Sciatic nerve (tissue), 2 donors: ENCODE results near the gene TTI1. TPM values are rescaled to one million over a fixed set of nuclear protein-coding genes. Genes with fewer than 3 reads are reported as not detected.
A peak's percentile ranks its signal among the peaks of the same experiment; 100 is the strongest.

Experiments
- ATAC-seq: fragments of 200-7000 bp; cut with Tn5 transposase; one replicate; pipeline ENCODE4 v1.9.1; 2020; ENCODE audit warnings: mild to moderate bottlenecking, moderate library complexity
- DNase-seq: peaks from one replicate; pipeline ENCODE4 v3.0.0-alpha.2; 2020; ENCODE audit warnings: low spot score
- intact Hi-C: fragments of 100-400 bp; cut with DNase I; formaldehyde crosslinking; loops from one replicate; pipeline ENCODE4 v1.14.2; 2022
- total RNA-seq: library from RNA; stranded (reverse); fragmentation: NEBNext Ultra II Directional; extraction: Animal tissue kit (Norgen Biotek cat#: 25700); gene quantifications from one replicate; pipeline ENCODE4 v1.2.1, GENCODE V29; 2021
- donor health status: DM: no; HTN: no; CAD: no.
- donor health status: DM: no; HTN: no; CAD: no.

TTI1 gene
- 15.2 TPM for total RNA-seq

DNA sequence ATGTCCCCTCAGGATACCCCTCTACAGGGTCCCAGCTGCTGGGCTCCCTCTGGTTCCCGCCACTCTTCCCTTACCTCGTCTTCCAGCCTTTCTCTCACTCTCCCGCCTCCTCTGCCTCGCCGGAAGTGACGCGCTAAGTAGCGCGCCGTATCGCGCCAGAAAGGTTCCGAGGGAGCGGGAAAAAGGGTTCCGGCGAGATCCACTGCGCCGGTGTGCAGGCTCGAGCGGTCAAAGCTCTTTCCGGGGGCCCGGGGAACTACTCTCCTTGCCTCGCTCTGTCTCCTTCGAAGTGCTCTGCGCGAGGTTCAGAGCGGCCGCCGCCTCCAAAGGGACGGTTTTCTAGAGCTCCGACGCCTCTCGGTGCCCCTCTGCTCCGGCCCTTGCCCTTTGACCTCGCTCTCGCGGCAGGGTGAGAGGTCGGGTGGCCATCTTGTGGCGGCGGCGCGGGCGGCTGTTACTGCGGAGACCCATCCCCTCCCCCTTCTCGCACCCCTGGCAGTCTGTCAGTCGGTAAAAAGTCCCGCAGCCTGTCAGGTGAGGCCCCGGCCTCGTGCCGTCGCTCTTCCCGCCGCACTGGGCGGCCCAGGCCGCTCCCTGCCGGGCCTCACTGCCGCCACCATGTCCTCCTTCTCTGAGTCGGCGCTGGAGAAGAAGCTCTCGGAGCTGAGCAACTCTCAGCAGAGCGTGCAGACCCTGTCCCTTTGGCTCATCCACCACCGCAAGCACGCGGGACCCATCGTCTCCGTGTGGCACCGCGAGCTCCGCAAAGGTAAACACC, at the start of gene TTI1, which contains the start of gene RPRD1B:
TSS of gene TTI1 (minus strand) at position 127 of the 778 bp plus-strand sequence. CDS start 19,640 bp downstream, outside the sequence.
TSS of gene RPRD1B (plus strand) at position 417 of the 778 bp plus-strand sequence. CDS start at position 619, 202 bp downstream.
- DNase-seq = peak; percentile 96
- intact Hi-C loops = no loop called here
- ATAC-seq = peak; percentile 99

DNA sequence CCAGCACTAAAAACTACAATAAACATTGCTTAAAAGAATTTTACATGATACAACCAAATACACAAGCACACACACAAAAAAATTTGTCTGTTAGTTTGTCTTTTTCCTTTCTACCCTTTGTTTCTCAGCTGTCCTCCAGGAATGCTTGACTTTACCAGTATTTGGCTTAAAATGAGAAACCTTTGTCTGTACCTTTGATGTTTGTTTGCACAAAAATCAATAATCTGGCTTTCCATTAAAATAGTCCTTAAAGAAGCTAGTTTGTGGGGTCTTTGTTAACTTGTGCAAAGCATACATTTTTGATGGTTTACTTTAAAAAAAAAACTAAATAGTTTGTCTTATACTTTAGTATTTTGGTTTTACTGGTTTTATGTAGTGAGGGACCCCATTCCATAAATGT, 49.6 kb upstream of the TTI1 start:
- DNase-seq (no peak), ATAC-seq (no peak)
- intact Hi-C loops = no loop called here

GRCh38 chr20:38081575-38081974, 48.3 kb upstream of the TTI1 start:
- intact Hi-C loops = no loop called here
- no peak for DNase-seq
- no peak for ATAC-seq

- intact Hi-C loops = no loop called here
- ATAC-seq (no peak), DNase-seq (no peak)
These were observed 46.1 kb upstream of the TTI1 start for GRCh38 chr20:38079353-38079752.

GRCh38 chr20:38078084-38078483, 44.8 kb upstream of the TTI1 start:
- no peak for DNase-seq
- intact Hi-C loops = no loop called here
- no peak for ATAC-seq

DNA sequence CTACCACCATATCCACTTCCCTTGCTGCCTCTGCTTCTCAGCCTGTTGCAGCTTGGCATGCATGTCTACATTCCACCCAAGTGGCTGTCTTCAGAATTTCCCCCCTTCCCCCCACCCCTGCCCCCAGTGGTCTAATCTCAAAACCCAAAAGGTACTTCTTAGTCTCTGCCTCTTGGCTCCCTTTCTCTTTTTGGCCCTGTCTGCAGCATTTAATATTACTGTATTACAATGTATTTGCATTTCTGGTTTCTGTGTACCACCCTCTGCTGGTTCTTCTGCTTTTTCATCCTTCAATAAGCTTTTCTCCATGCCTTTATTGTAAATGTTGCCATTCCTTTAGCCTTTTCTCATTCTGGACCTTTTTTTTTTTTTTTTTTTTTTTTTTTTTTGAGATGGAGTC, 43.3 kb upstream of the TTI1 start:
- DNase-seq (no peak), ATAC-seq (no peak)
- intact Hi-C loops = no loop called here

DNA sequence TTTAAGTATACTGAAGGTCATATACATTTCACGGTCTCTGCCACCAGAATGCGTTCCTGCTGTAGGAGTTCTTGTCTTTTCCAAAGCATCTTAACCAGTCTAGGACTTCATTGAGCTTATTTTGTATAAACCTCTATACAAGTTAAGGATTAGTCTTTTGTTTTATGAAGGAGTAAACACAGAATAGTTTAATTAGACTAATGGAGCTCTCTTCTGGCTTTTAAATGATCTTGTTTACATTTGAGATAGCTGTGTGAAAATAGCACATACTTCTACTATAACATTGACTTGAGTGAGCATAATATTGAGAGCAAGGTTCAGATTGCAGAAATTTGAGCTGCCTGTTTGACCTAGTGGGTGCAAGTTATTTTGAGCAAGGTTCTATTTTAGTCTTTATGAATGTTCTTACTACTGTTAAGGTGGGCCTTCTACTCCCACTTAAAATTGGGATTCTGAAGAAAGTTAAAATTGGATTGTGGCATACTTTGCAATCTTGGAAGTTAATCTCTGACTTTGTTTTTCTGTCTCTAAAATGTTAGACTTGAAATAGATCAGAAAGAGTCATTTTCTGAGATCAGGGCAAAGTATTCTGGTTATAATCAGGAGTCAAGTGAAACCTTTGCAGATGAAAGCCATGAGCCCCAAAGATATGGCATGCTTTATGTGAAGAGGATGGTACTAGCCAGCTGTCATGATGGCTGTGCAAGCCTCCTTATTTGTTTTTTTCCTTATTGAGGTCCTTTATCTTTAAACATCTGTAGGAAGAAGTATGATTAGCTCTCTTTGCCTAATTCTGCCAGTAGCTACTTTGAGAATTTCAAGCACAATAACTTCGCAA, 42.1 kb upstream of the TTI1 start:
- no peak for ATAC-seq
- DNase-seq = no peak
- intact Hi-C loops = no loop called here

- intact Hi-C loops = no loop called here
- ATAC-seq = peak; percentile 94
- DNase-seq = no peak
These were observed 40.2 kb upstream of the TTI1 start for GRCh38 chr20:38073307-38074071.

DNA sequence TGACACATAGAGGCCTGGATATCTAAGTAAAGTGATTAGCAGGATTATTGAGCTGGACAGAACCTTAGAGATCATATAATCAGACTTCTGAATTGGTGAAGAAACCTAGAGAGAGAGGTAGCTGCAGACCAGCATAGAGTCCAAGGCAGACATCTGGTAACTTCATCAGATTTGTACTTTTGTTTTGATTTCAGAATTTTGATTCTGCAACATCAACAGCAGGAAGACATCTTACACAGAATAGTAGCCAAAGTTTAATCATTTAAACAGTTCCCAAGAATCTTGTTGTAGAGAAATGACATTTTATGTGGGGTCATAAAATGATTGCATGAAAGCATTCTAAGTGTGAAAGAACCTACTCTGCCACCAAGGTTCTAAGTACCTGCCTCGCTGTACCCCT, 39.6 kb upstream of the TTI1 start:
- intact Hi-C loops = no loop called here
- DNase-seq (no peak), ATAC-seq (peak; percentile 67)

GRCh38 chr20:38067717-38068365, 34.6 kb upstream of the TTI1 start:
- DNase-seq (no peak), ATAC-seq (no peak)
- intact Hi-C loops = loop anchor here (10.0 kb wide), 2 partner anchors 147 to 347 kb away; no protein-coding TSS in a partner anchor

GRCh38 chr20:38066969-38067716, 33.9 kb upstream of the TTI1 start:
- intact Hi-C loops = loop anchor here (10.0 kb wide), 2 partner anchors 148 to 348 kb away; no protein-coding TSS in a partner anchor
- ATAC-seq (no peak), DNase-seq (no peak)

- intact Hi-C loops = loop anchor here (10.0 kb wide), 2 partner anchors 149 to 349 kb away; no protein-coding TSS in a partner anchor
- DNase-seq (no peak), ATAC-seq (no peak)
These were observed 32.6 kb upstream of the TTI1 start for GRCh38 chr20:38065764-38066375.

DNA sequence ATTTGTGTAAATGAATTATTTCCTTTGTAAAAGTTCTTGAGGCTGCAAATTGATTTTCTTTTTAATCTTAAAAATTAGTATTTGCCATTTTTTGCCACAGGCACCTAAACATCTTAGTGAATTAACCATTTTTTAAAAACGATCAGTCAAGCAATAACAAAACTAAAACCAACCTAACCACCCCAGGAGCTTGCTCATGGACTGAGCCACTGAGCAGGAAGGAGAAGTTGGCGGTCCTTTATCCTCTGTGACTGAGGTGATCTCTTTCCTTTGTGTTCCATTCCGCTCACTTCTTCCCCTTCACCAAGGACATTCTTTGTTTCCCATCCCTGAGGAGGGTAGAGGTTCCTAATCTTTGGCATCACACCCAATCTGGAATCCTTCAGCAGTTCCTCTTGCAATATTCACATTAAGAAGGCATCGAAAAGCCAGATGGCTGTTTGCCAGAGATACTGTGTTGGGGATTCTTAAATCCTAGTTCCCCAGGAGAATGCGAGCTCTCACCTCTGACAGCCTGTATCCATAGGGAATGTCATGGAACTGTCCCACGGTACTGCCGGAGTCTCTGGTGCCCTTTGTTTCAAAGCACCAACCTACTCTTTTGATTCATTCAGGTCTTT, 30.8 kb upstream of the TTI1 start:
- ATAC-seq (no peak), DNase-seq (no peak)
- intact Hi-C loops = loop anchor here (10.0 kb wide), 2 partner anchors 151 to 351 kb away; no protein-coding TSS in a partner anchor

- DNase-seq = no peak
- intact Hi-C loops = loop anchor here (10.0 kb wide), 2 partner anchors 152 to 352 kb away; no protein-coding TSS in a partner anchor
- no peak for ATAC-seq
These were observed 29.6 kb upstream of the TTI1 start for GRCh38 chr20:38062890-38063289.

DNA sequence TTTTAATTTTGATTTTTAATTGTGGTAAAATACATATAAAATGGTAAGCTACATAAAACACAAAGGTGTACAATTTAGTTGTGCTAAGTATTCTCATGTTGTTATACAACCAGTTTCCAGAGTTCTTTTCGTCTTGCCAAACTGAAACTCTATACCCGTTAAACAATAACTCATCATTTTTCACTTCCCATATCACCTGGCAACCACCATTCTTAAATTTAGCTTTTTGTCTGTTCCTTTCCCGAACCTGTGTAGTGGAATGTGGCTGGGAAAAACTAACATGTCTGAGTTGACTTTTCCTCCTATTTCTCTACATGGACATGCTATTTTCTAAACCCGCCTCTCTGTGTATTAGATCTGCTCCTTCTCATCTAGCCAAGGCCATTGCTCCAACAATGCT, 27.9 kb upstream of the TTI1 start:
- intact Hi-C loops = loop anchor here (10.0 kb wide), 2 partner anchors 154 to 354 kb away; no protein-coding TSS in a partner anchor
- DNase-seq = no peak
- no peak for ATAC-seq

GRCh38 chr20:38060536-38060935, 27.3 kb upstream of the TTI1 start:
- no peak for ATAC-seq
- intact Hi-C loops = loop anchor here (10.0 kb wide), 2 partner anchors 154 to 354 kb away; no protein-coding TSS in a partner anchor
- DNase-seq = no peak

GRCh38 chr20:38059832-38060231, 26.6 kb upstream of the TTI1 start:
- intact Hi-C loops = loop anchor here (5.0 to 10.0 kb wide), 3 partner anchors 155 to 355 kb away; no protein-coding TSS in a partner anchor
- no peak for ATAC-seq
- DNase-seq = no peak
